ENCODE results near the gene AGR2.

The AGR2 gene

GRCh38 chr7:16812542-16813231, 7.9 kb upstream of the AGR2 start:
- no peak for DNase-seq

DNA sequence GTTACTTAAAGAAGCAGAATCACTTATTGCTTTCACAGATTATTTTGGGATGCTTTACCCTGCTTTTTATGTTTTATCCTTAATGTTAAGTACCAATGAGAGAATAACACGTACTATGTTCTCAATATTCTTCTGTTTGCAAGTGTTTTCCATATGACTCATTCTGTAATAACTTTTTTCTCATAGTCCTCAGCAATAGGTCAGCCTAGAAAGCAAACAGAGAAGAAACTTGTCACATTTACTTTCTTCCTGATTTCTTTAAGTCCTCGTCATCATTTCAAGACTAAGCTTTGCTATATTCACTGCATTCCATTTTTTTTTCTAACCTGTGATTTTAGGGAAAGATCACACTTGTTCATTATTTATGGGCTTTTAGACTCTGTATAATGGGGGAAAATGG, 6.8 kb upstream of the AGR2 start:
- no peak for DNase-seq

- DNase-seq = no peak
These were observed 5.8 kb upstream of the AGR2 start for GRCh38 chr7:16810573-16810972.

- no peak for DNase-seq
These were observed 5.3 kb upstream of the AGR2 start for GRCh38 chr7:16810112-16810511.

- no peak for DNase-seq
These were observed 642 bp upstream of the AGR2 start for GRCh38 chr7:16805441-16805840.

GRCh38 chr7:16803881-16804673, 722 bp downstream of the AGR2 start:
- DNase-seq = no peak

GRCh38 chr7:16803125-16803524, 1.7 kb downstream of the AGR2 start:
- no peak for DNase-seq

- DNase-seq = no peak
These were observed 3.2 kb downstream of the AGR2 start for GRCh38 chr7:16801579-16801978.

DNA sequence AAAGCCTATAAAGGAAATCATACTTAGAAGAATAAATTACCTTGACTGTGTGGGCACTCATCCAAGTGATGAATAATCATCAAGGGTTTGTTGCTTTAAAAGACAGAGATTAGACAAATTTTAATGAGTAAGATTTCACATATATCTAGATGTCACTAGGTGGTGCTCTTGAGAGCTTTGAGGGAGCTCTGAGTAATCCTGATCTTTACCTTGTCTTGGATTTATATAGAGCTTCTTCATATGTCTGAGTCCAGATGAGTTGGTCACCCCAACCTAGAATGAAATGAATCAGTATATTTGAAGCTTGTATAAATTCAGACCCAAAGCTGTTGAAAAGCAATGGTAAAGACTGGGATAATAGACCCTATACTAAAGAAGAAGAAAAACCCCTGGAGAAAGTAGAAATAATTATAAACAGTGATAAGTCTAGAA, 3.7 kb downstream of the AGR2 start:
- DNase-seq = no peak

DNA sequence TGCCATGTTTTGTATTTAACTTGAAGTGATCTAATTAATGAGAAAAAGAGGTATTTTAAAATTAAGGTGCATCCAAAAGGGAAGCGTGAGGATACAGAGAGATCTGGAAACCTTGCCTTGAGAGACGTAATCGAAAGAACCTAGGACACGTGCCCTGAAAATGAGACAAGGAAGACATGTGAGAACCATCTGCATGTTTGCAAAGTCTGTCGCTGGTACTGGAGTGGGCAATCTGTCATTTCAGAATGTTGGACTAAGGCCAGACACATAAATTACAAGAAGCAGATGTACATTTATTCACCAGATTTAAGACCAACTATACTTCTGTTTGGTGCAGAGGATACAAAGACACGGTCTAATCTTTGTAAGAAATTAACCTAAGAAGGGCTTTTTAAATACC, 9.2 kb downstream of the AGR2 start:
- DNase-seq = no peak

- no peak for DNase-seq
These were observed 9.8 kb downstream of the AGR2 start for GRCh38 chr7:16794986-16795385.

- no peak for DNase-seq
These were observed 12.7 kb downstream of the AGR2 start for GRCh38 chr7:16791905-16792698.

GRCh38 chr7:16791071-16791470, 13.7 kb downstream of the AGR2 start:
- DNase-seq = no peak

GRCh38 chr7:16787127-16787526, 17.7 kb downstream of the AGR2 start:
- no peak for DNase-seq

GRCh38 chr7:16786257-16786656, 18.5 kb downstream of the AGR2 start:
- DNase-seq = no peak

DNA sequence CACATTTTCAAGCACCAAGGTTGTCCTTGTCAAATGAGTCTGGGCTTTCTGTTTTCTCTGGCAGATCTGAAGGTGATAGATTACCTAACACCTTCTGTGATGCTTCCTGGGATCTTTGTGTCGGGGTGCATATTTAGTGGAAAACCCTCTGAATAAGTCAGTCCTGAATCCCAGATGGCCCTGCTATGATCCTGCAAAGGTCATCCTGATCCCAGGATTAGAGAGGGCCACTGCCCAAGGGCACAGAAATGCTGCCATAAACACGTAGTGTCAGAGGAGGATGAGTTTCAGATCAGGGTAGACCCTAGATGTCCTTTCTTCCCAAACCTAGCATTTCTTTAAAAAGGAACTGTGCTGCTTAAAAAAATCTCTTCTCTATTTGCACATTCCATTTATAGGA, 19.0 kb downstream of the AGR2 start:
- DNase-seq = no peak

GRCh38 chr7:16785321-16785720, 19.5 kb downstream of the AGR2 start:
- DNase-seq = no peak

DNA sequence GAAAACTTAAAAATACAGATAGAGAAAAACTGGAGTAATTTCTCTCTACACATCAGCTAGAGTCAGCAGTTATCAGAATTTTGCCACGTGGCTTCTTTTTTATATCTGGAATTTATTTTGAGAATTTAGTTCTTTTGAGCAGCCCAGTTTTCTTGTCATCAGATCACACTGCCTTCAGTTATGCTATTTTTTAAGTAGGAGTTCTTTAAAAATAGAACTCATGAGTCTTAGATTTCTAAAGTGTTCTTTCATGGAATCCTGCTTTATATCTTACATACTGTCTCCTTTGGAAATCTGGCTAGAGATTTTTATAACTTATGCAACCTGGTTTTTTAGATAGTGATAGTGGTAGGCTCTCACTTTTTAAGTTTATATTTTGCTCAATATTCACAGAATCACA, 24.2 kb downstream of the AGR2 start:
- no peak for DNase-seq

DNA sequence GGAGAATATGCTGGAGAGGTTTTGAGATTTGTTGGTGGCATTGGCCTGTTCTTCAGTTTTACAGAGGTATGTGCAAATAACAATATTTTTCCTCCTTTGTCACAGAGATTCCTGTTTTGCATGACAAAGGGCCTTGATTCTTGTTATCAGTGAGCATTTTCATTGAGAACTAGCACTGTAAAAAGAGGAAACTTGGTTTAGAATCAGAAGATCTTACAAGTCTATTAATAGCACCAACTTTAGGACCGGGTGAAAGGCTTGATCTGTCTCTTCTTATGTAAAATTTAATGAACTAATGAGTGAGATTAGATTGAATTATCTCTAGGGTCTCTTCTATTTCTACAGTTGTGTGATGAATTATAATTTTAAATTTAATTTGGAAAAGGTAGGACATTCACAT, 25.7 kb downstream of the AGR2 start:
- DNase-seq = no peak

- no peak for DNase-seq
These were observed 26.3 kb downstream of the AGR2 start for GRCh38 chr7:16778476-16778875.

- DNase-seq = no peak
These were observed 28.7 kb downstream of the AGR2 start for GRCh38 chr7:16776053-16776452.

- DNase-seq = no peak
These were observed 29.8 kb downstream of the AGR2 start for GRCh38 chr7:16774986-16775385.

DNA sequence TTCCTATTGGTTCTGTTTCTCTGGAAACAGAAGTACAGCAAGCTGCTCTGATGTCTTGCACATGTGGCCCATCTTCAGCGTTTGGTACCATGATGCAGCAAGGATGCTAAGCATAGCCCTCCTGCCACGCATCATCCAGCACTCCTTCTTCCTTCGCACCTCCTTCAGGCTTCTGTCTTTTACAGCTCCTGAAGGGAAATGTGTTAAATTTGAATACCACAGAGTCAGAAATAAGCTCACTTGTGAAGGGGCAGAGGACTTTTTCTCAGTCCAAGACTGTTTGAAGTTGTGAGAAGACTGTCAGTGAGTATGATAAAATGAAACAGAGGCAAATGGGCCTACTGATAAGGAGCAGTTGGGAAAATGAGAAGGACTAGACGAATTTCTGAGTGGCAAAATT, 30.5 kb downstream of the AGR2 start:
- DNase-seq = no peak

GRCh38 chr7:16773884-16774283, 30.9 kb downstream of the AGR2 start:
- DNase-seq = no peak

All from activated CD4-positive, alpha-beta T cell treated with anti-CD3 and anti-CD28 coated beads, Interleukin-2, amount 50 U/mL, for 1 hour (primary cell).